DND-41 (cell line): Measurements from ENCODE around the gene BGN.

Source experiments
- EZH2 ChIP-seq: IDR thresholded peaks from 3 replicates; pipeline ENCODE4 v1.6.1; 2012; ENCODE audit warnings: borderline replicate concordance, low read depth, mild to moderate bottlenecking, moderate library complexity, low read length, inconsistent platforms; ENCODE audit not compliant: severe bottlenecking
- TF ChIP-seq, protein P1 (sequence below): IDR thresholded peaks from 2 replicates; pipeline ENCODE4 v1.5.1; 2012; ENCODE audit warnings: borderline replicate concordance, low read length, moderate library complexity, mild to moderate bottlenecking; ENCODE audit not compliant: poor library complexity, severe bottlenecking; ENCODE audit errors: extremely low read depth

DNA sequence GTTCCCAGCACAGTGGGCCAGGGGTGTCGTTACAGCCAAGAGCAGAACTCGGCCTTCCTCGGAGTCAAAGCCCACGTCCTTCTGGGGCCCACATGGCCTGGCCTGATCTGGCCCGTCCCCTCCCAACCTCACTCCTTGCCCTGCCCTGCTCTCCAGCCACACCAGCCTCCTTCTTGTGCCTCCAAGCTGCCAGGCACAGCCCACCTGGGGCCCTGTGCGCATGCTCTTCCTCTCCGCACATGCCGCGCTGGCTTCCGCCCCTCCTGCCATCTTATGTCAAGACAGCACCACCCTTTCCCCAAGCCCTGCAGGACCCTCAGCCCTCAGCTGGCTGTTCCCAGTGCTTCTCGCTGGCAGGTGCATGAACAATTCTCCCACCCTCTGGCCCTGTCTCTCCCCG is 31.2 kb upstream of the BGN start:
- TF ChIP-seq, protein P1, sequence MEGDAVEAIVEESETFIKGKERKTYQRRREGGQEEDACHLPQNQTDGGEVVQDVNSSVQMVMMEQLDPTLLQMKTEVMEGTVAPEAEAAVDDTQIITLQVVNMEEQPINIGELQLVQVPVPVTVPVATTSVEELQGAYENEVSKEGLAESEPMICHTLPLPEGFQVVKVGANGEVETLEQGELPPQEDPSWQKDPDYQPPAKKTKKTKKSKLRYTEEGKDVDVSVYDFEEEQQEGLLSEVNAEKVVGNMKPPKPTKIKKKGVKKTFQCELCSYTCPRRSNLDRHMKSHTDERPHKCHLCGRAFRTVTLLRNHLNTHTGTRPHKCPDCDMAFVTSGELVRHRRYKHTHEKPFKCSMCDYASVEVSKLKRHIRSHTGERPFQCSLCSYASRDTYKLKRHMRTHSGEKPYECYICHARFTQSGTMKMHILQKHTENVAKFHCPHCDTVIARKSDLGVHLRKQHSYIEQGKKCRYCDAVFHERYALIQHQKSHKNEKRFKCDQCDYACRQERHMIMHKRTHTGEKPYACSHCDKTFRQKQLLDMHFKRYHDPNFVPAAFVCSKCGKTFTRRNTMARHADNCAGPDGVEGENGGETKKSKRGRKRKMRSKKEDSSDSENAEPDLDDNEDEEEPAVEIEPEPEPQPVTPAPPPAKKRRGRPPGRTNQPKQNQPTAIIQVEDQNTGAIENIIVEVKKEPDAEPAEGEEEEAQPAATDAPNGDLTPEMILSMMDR: no peak
- no peak for TF ChIP-seq EZH2
